GM12874 (cell line): Measurements from ENCODE around the gene SZT2.

Experiments
- CTCF ChIP-seq: IDR thresholded peaks from 2 replicates; pipeline ENCODE4 v1.5.1; 2011; ENCODE audit warnings: low read depth, mild to moderate bottlenecking, control low read depth, low read length, moderate library complexity; ENCODE audit not compliant: insufficient read depth

Gene SZT2

DNA sequence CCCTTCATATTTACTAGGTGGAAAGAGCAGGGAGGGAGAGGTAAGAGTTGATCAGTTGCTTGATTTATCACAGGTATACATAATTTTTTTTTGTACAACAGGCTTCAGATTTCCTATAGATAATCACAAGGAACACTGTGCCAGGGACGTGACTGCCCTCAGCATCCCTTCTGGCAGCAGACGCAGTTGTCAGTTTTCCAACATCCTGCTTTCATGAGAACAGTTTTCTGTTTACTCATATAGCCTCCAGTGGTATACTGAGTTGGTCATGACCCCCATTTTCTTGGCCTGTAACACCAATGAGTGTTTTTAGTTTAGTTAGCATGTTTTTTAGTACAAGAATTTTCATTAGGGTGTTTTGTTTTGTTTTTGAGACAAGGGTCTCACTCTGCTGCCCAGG is 103.1 kb downstream of the SZT2 start:
- no peak for TF ChIP-seq CTCF

- no peak for TF ChIP-seq CTCF
Measured at GRCh38 chr1:43493661-43494450, 104.2 kb downstream of the SZT2 start.

- no peak for TF ChIP-seq CTCF
Measured at GRCh38 chr1:43495204-43495603, 105.5 kb downstream of the SZT2 start.

GRCh38 chr1:43499898-43500297 is 110.2 kb downstream of the SZT2 start:
- no peak for TF ChIP-seq CTCF

DNA sequence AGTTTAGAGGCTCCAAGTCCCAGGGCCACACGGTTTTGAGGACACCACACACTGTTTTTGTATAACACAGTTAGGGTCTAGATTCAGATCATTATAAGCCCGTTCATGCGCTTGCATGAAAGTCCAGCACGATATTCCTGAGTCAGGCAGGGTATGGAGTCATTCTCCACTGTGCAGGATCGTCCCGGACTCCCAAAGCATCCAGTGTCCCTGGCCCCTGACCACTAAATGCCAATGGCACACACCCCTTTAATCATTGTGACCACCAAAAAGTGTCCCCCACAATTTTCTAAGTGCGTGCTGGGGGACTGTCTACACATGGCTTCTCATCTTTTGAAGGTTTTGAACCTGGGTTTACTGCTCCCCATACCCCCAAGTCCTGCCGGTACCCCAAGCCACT is 113.8 kb downstream of the SZT2 start:
- TF ChIP-seq CTCF, result no peak
